AG10803 (cell line): Measurements from ENCODE around the gene MAEA.

Source experiments
- DNase-seq: peaks from one replicate; pipeline ENCODE4 v3.0.0; 2010; ENCODE audit warnings: low read depth
- H3K4me3 ChIP-seq: 2 replicates; pipeline ENCODE4 v1.5.1; 2011; ENCODE audit warnings: mild to moderate bottlenecking, low read length, control low read depth
- CTCF ChIP-seq: conservative IDR thresholded peaks from 2 replicates; pipeline ENCODE4 v1.5.1; 2011; ENCODE audit warnings: mild to moderate bottlenecking, low read length, control low read depth, inconsistent platforms

Gene MAEA

GRCh38 chr4:1362521-1362920 lies 72.8 kb downstream of the MAEA start:
- no peak for TF ChIP-seq CTCF
- no peak for DNase-seq
- H3K4me3 ChIP-seq, result no peak overlapping the region

- no peak overlapping the region for H3K4me3 ChIP-seq
- no peak for DNase-seq
- TF ChIP-seq CTCF, result no peak
Measured at GRCh38 chr4:1363513-1363912, 73.8 kb downstream of the MAEA start.

GRCh38 chr4:1364217-1364616 lies 74.5 kb downstream of the MAEA start:
- DNase-seq, result no peak
- TF ChIP-seq CTCF, result no peak
- no peak overlapping the region for H3K4me3 ChIP-seq

GRCh38 chr4:1364748-1365147 lies 75.1 kb downstream of the MAEA start:
- TF ChIP-seq CTCF, result no peak
- no peak for DNase-seq
- H3K4me3 ChIP-seq, result no peak overlapping the region

GRCh38 chr4:1365271-1366178 lies 75.8 kb downstream of the MAEA start:
- TF ChIP-seq CTCF, result no peak
- no peak for DNase-seq
- no peak overlapping the region for H3K4me3 ChIP-seq

GRCh38 chr4:1366371-1367229 lies 76.9 kb downstream of the MAEA start:
- no peak overlapping the region for H3K4me3 ChIP-seq
- TF ChIP-seq CTCF, result no peak
- DNase-seq, result no peak
